ENCODE data around the gene TESK2. TPM values are rescaled to one million over a fixed set of nuclear protein-coding genes. Genes with fewer than 3 reads are reported as not detected.

The TESK2 gene
- total RNA-seq, 1 donor from 2014 or later = 8.0 TPM

DNA sequence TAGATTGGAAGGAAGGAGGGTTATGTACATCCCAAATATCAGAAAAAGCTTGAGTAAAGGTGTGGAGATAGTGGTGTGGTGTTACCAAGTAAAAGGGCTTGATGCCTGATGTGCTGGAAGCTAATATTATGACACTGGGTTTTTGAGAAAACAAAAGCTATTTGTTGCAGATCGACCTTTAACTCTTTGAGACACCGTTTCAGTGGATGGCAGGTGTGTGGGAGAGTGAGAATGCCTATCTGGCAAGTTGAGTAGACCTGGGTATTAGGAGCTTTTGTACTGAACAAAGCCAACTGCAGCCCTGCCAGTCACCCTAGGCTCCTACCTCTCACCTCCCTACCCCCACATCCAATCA lies 10.5 kb upstream of the TESK2 start:
- H3K27ac Mint-ChIP-seq (ENCODE audit: unreplicated experiment) = no peak overlapping the region
- peaks cover 10% of the 10 kb centered on the region for H3K36me3 Mint-ChIP-seq (ENCODE audit: low read depth, unreplicated experiment)
- no peak for DNase-seq (ENCODE audit: low spot score)
- peaks cover 9% of the 10 kb centered on the region for H3K27me3 Mint-ChIP-seq (ENCODE audit: unreplicated experiment)
- TF ChIP-seq, protein P1, sequence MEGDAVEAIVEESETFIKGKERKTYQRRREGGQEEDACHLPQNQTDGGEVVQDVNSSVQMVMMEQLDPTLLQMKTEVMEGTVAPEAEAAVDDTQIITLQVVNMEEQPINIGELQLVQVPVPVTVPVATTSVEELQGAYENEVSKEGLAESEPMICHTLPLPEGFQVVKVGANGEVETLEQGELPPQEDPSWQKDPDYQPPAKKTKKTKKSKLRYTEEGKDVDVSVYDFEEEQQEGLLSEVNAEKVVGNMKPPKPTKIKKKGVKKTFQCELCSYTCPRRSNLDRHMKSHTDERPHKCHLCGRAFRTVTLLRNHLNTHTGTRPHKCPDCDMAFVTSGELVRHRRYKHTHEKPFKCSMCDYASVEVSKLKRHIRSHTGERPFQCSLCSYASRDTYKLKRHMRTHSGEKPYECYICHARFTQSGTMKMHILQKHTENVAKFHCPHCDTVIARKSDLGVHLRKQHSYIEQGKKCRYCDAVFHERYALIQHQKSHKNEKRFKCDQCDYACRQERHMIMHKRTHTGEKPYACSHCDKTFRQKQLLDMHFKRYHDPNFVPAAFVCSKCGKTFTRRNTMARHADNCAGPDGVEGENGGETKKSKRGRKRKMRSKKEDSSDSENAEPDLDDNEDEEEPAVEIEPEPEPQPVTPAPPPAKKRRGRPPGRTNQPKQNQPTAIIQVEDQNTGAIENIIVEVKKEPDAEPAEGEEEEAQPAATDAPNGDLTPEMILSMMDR (IDR thresholded peaks at IDR 0.05; ENCODE audit: unreplicated experiment) = no peak
- H3K4me3 Mint-ChIP-seq (ENCODE audit: unreplicated experiment) = no peak overlapping the region
- peaks cover 19% of the 10 kb centered on the region for H3K4me1 Mint-ChIP-seq (ENCODE audit: unreplicated experiment)
- no peaks in the 10 kb centered on the region for H3K9me3 Mint-ChIP-seq (ENCODE audit: unreplicated experiment)

DNA sequence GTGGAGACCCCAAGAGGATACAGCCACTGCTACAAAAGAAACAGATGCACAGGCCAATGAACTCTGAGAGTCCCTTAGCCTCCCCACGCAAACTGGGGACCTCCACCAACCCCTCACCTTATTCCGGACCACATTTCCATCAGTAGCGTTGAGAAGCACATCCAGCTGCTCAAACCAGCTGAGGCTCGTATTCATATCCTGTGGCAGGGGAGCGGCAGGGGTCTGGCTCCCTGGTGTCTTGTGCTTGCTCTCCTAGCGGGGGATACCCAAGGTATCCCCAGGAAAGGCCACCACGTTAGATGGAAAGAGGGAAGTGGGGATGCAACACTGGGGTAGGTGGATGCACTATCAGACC lies 8.4 kb upstream of the TESK2 start:
- peak overlapping the region; percentile 54 for H3K27ac Mint-ChIP-seq (ENCODE audit: unreplicated experiment)
- H3K4me1 Mint-ChIP-seq (ENCODE audit: unreplicated experiment) = peaks cover 19% of the 10 kb centered on the region
- TF ChIP-seq, protein P1 (IDR thresholded peaks at IDR 0.05; ENCODE audit: unreplicated experiment) = no peak
- H3K27me3 Mint-ChIP-seq (ENCODE audit: unreplicated experiment) = peaks cover 13% of the 10 kb centered on the region
- no peaks in the 10 kb centered on the region for H3K9me3 Mint-ChIP-seq (ENCODE audit: unreplicated experiment)
- DNase-seq (ENCODE audit: low spot score) = peak; percentile 16
- peak overlapping the region; percentile 95 for H3K4me3 Mint-ChIP-seq (ENCODE audit: unreplicated experiment)
- H3K36me3 Mint-ChIP-seq (ENCODE audit: low read depth, unreplicated experiment) = peaks cover 12% of the 10 kb centered on the region

DNA sequence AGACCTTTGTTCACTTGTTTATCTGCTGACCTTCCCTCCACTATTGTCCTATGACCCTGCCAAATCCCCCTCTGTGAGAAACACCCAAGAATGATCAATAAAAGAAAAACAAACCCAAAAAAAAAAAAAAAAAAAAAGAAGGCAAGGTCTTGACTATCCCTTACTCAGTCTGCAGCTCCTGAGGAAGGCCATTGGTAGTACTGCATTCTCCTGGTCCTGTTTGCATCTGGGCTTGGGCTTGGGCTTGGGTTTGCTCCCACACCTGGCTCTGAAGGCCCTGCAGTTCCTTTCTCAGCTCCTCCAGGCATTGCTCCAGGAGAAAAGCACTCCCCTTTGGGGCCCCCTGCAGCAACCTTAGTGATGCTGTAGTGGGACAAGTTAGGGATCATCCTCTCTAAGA lies 7.3 kb upstream of the TESK2 start:
- Mint-ChIP-seq H3K9me3 (ENCODE audit: unreplicated experiment) (no peaks in the 10 kb centered on the region), H3K27ac (ENCODE audit: unreplicated experiment) (no peak overlapping the region), H3K4me1 (ENCODE audit: unreplicated experiment) (peaks cover 19% of the 10 kb centered on the region), H3K4me3 (ENCODE audit: unreplicated experiment) (no peak overlapping the region), H3K27me3 (ENCODE audit: unreplicated experiment) (peaks cover 10% of the 10 kb centered on the region), H3K36me3 (ENCODE audit: low read depth, unreplicated experiment) (peaks cover 12% of the 10 kb centered on the region)
- TF ChIP-seq, protein P1 (IDR thresholded peaks at IDR 0.05; ENCODE audit: unreplicated experiment) = no peak
- DNase-seq (ENCODE audit: low spot score) = no peak

DNA sequence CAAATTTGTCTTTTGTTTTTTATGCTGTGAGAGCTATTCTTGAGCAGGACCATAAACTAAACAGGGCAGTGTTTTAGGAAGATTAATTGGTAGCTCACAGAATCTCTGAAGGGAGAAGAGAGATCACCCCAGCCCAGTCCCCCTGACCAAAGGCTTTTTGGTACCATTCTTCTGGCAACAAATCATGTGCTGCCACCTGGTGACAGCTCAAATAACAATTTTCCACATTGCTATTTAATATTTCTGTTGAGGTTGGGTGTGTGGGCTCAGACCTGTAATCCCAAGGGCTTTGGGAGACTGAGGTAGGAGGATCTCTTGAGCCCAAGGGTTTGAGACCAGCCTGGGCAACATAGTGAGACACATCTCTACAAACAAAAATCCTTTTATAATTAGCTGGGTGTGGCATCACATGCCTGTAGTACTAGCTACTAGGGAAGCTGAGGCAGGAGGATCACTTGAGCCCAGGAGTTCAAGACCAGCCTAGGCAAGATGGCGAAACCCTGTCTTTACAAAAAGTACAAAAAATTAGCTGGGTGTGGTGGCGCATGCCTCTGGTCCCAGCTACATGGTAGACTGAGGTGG lies 2.2 kb upstream of the TESK2 start:
- peak; percentile 61 for DNase-seq (ENCODE audit: low spot score)
- peaks cover 7% of the 10 kb centered on the region for H3K36me3 Mint-ChIP-seq (ENCODE audit: low read depth, unreplicated experiment)
- TF ChIP-seq, protein P1 (IDR thresholded peaks at IDR 0.05; ENCODE audit: unreplicated experiment) = peak; percentile 55
- H3K4me3 Mint-ChIP-seq (ENCODE audit: unreplicated experiment) = no peak overlapping the region
- peaks cover 5% of the 10 kb centered on the region for H3K27me3 Mint-ChIP-seq (ENCODE audit: unreplicated experiment)
- H3K9me3 Mint-ChIP-seq (ENCODE audit: unreplicated experiment) = no peaks in the 10 kb centered on the region
- H3K27ac Mint-ChIP-seq (ENCODE audit: unreplicated experiment) = no peak overlapping the region
- H3K4me1 Mint-ChIP-seq (ENCODE audit: unreplicated experiment) = peaks cover 3% of the 10 kb centered on the region

DNA sequence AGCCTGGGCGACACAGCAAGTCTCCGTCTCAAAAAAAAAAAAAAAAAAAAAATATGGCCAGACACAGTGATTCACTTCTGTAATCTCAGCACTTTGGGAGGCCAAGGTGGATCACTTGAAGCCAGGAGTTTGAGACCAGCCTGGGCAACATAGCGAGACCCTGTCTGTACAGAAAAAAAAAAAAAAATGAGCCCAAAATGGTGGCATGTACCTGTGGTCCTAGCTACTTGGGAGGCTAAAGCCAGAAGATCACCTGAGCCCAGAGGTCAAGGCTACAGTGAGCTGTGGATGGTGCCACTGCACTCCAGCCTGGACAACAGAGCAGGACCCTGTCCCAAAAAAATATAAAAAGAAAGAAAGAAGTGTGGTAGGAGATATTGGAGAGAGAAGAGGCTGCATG lies 1.7 kb upstream of the TESK2 start:
- no peaks in the 10 kb centered on the region for H3K9me3 Mint-ChIP-seq (ENCODE audit: unreplicated experiment)
- H3K4me1 Mint-ChIP-seq (ENCODE audit: unreplicated experiment) = peaks cover 3% of the 10 kb centered on the region
- peaks cover 7% of the 10 kb centered on the region for H3K36me3 Mint-ChIP-seq (ENCODE audit: low read depth, unreplicated experiment)
- no peak overlapping the region for H3K27ac Mint-ChIP-seq (ENCODE audit: unreplicated experiment)
- H3K27me3 Mint-ChIP-seq (ENCODE audit: unreplicated experiment) = peaks cover 5% of the 10 kb centered on the region
- no peak for DNase-seq (ENCODE audit: low spot score)
- H3K4me3 Mint-ChIP-seq (ENCODE audit: unreplicated experiment) = no peak overlapping the region
- TF ChIP-seq, protein P1 (IDR thresholded peaks at IDR 0.05; ENCODE audit: unreplicated experiment) = no peak
